Activated CD4-positive, CD25-positive, alpha-beta regulatory T cell treated with anti-CD3 and anti-CD28 coated beads, Interleukin-2, amount 50 U/mL, for 24 hours (primary cell): ENCODE results near the gene NOSTRIN.
A peak's percentile ranks its signal among the peaks of the same experiment; 100 is the strongest.
"Not testable (repeated sequence)": the region's sequence is repeated elsewhere in the genome, so short reads cannot be mapped to it uniquely, and the experiment has no call there.

ENCODE experiments used
- ATAC-seq, 2 donors: fragments of 150-1000 bp; cut with Tn5 transposase; one replicate each; pipeline ENCODE4 v1.10.0; 2021; ENCODE audit warnings: mild to moderate bottlenecking in 1 of 2, moderate library complexity in 1 of 2

The NOSTRIN gene

GRCh38 chr2:168801961-168802858 lies at the start of gene NOSTRIN:
NOSTRIN (plus strand) TSS chr2:168802637; CDS start chr2:168802647, 10 bp downstream.
- no peak for ATAC-seq

- no peak for ATAC-seq
These were observed 48.6 kb upstream of the NOSTRIN start for GRCh38 chr2:168753765-168754329.

- ATAC-seq, result no peak
These were observed 45.2 kb upstream of the NOSTRIN start for GRCh38 chr2:168757223-168757622.

- ATAC-seq, result peak; percentile 63 to 64
These were observed 43.2 kb upstream of the NOSTRIN start for GRCh38 chr2:168758970-168759820.

GRCh38 chr2:168765401-168765800 lies 37.0 kb upstream of the NOSTRIN start:
- ATAC-seq, result no peak

- ATAC-seq, result no peak
These were observed 35.8 kb upstream of the NOSTRIN start for GRCh38 chr2:168766600-168766999.

GRCh38 chr2:168767258-168767657 lies 35.2 kb upstream of the NOSTRIN start:
- ATAC-seq, result no peak

- not testable (repeated sequence) for ATAC-seq
These were observed 34.1 kb upstream of the NOSTRIN start for GRCh38 chr2:168768357-168768756.

- ATAC-seq, result no peak
These were observed 31.6 kb upstream of the NOSTRIN start for GRCh38 chr2:168770796-168771195.

- ATAC-seq, result no peak
These were observed 29.7 kb upstream of the NOSTRIN start for GRCh38 chr2:168772704-168773103.

- ATAC-seq, result no peak
These were observed 29.3 kb upstream of the NOSTRIN start for GRCh38 chr2:168773128-168773527.

- no peak for ATAC-seq
These were observed 28.5 kb upstream of the NOSTRIN start for GRCh38 chr2:168773719-168774521.

- ATAC-seq, result no peak
These were observed 26.6 kb upstream of the NOSTRIN start for GRCh38 chr2:168775837-168776236.

- no peak for ATAC-seq
These were observed 21.8 kb upstream of the NOSTRIN start for GRCh38 chr2:168780669-168781071.

- ATAC-seq, result no peak
These were observed 21.1 kb upstream of the NOSTRIN start for GRCh38 chr2:168781191-168781817.

GRCh38 chr2:168782271-168782670 lies 20.2 kb upstream of the NOSTRIN start:
- ATAC-seq, result no peak

- no peak for ATAC-seq
These were observed 17.4 kb upstream of the NOSTRIN start for GRCh38 chr2:168784993-168785392.

GRCh38 chr2:168787098-168787781 lies 15.2 kb upstream of the NOSTRIN start:
- ATAC-seq, result no peak

- no peak for ATAC-seq
These were observed 14.6 kb upstream of the NOSTRIN start for GRCh38 chr2:168787782-168788376.

GRCh38 chr2:168789776-168790175 lies 12.7 kb upstream of the NOSTRIN start:
- no peak for ATAC-seq
